GM23248 (cell line): ENCODE results near the gene ROM1. TPM values are rescaled to one million over a fixed set of nuclear protein-coding genes. Genes with fewer than 3 reads are reported as not detected.
A peak's percentile ranks its signal among the peaks of the same experiment; 100 is the strongest.
"Not testable (repeated sequence)": the region's sequence is repeated elsewhere in the genome, so short reads cannot be mapped to it uniquely, and the experiment has no call there.

Experiments
- DNase-seq: peaks from one replicate; pipeline ENCODE4 v3.0.0-alpha.2; 2015
- H2AFZ ChIP-seq: fragments of 200-600 bp; sonication (generic); 2 replicates; pipeline ENCODE4 v1.6.1; 2016; ENCODE audit warnings: antibody characterized with exemption
- H3F3A ChIP-seq: fragments of 200-600 bp; sonication (generic); 2 replicates; pipeline ENCODE4 v1.6.1; 2016; ENCODE audit warnings: mild to moderate bottlenecking, antibody characterized with exemption, mixed run types; ENCODE audit not compliant: insufficient read depth
- H3K27ac ChIP-seq: fragments of 200-600 bp; sonication (generic); 2 replicates; pipeline ENCODE4 v1.5.1; 2016; ENCODE audit warnings: mild to moderate bottlenecking
- H3K27me3 ChIP-seq: fragments of 200-600 bp; sonication (generic); replicated peaks from 2 replicates; pipeline ENCODE4 v1.6.1; 2016; ENCODE audit warnings: mild to moderate bottlenecking; ENCODE audit not compliant: insufficient read depth
- H3K36me3 ChIP-seq: fragments of 200-600 bp; sonication (generic); 2 replicates; pipeline ENCODE4 v1.6.1; 2016; ENCODE audit warnings: low read depth, mild to moderate bottlenecking
- H3K4me1 ChIP-seq: fragments of 200-600 bp; sonication (generic); 2 replicates; pipeline ENCODE4 v1.6.1; 2016; ENCODE audit warnings: mild to moderate bottlenecking; ENCODE audit not compliant: insufficient read depth
- H3K4me2 ChIP-seq: fragments of 200-600 bp; sonication (generic); one replicate; pipeline ENCODE4 v1.6.1; 2016; ENCODE audit warnings: mild to moderate bottlenecking; ENCODE audit not compliant: unreplicated experiment
- H3K4me3 ChIP-seq: fragments of 200-600 bp; sonication (generic); 2 replicates; pipeline ENCODE4 v1.5.1; 2016; ENCODE audit warnings: mild to moderate bottlenecking
- H3K79me2 ChIP-seq: fragments of 200-600 bp; sonication (generic); 2 replicates; pipeline ENCODE4 v1.6.1; 2016; ENCODE audit warnings: mild to moderate bottlenecking; ENCODE audit not compliant: insufficient read depth
- H3K9ac ChIP-seq: fragments of 200-600 bp; sonication (generic); 2 replicates; pipeline ENCODE4 v1.6.1; 2016; ENCODE audit warnings: mild to moderate bottlenecking
- H3K9me2 ChIP-seq: fragments of 200-600 bp; sonication (generic); 2 replicates; pipeline ENCODE4 v1.6.1; 2016; ENCODE audit warnings: mixed run types, mild to moderate bottlenecking, moderate library complexity; ENCODE audit not compliant: insufficient read depth
- H3K9me3 ChIP-seq: fragments of 200-600 bp; sonication (generic); one replicate; pipeline ENCODE4 v1.6.1; 2017; ENCODE audit warnings: low read depth
- H4K20me1 ChIP-seq: fragments of 200-600 bp; sonication (generic); 2 replicates; pipeline ENCODE4 v1.6.0; 2016; ENCODE audit not compliant: insufficient read depth
- EZH2 ChIP-seq: fragments of 200-600 bp; sonication (generic); IDR thresholded peaks from 2 replicates; pipeline ENCODE4 v1.6.1; 2018; ENCODE audit warnings: antibody characterized with exemption, mild to moderate bottlenecking; ENCODE audit not compliant: insufficient read depth, poor library complexity, severe bottlenecking
- EZH2phosphoT487 ChIP-seq: fragments of 200-600 bp; sonication (generic); IDR thresholded peaks from 2 replicates; pipeline ENCODE4 v1.6.1; 2018; ENCODE audit warnings: antibody characterized with exemption, moderate library complexity, mild to moderate bottlenecking, low read depth; ENCODE audit not compliant: insufficient read depth
- WGBS, 2 experiments: methylation state at CpG; one replicate each; pipeline ENCODE4 v1.1.6; 2015 to 2017; ENCODE audit warnings: low lambda C conversion rate in 2 of 2, low coverage in 1 of 2; ENCODE audit errors: missing lambda C conversion rate in 2 of 2; 5-methylcytosine and 5-hydroxymethylcytosine counted together
- in situ Hi-C: fragments of 300-500 bp; cut with MboI; formaldehyde crosslinking; loops from 2 replicates; pipeline ENCODE4 v1.15.0; 2020
- polyA plus RNA-seq: library from polyadenylated mRNA; unstranded; fragments of >200 nt; fragmentation: Nextera tagmentation; extraction: Ambion mirVana; gene quantifications from 2 replicates; pipeline ENCODE4 v1.2.1, GENCODE V29; 2016
- total RNA-seq: library from RNA; depleted of rRNA; stranded (reverse); fragments of >200 nt; shearing (Covaris generic); gene quantifications from 2 replicates; pipeline ENCODE4 v1.2.3, GENCODE V29; 2014

The ROM1 gene
- total and polyA plus RNA-seq, 2 experiments from 2014 or later: 5.4 to 6.5 TPM

- WGBS, 2 experiments: 79 to 81% methylated on average over 7 of the region's 7 CpGs
- in situ Hi-C loops: no loop called here
- H3K9ac ChIP-seq: no peak overlapping the region
- no peak overlapping the region for H2AFZ ChIP-seq
- no peaks in the 10 kb centered on the region for H3K9me3 ChIP-seq
- peaks cover 33% of the 10 kb centered on the region for H3K79me2 ChIP-seq
- H3K27ac ChIP-seq: no peak overlapping the region
- H3K36me3 ChIP-seq: no peaks in the 10 kb centered on the region
- no peak overlapping the region for H3K4me2 ChIP-seq
- no peak for TF ChIP-seq EZH2
- TF ChIP-seq EZH2phosphoT487: no peak
- H3K27me3 ChIP-seq: no peaks in the 10 kb centered on the region
- no peaks in the 10 kb centered on the region for H4K20me1 ChIP-seq
- peaks cover 12% of the 10 kb centered on the region for H3K4me1 ChIP-seq
- no peak for DNase-seq
- no peak overlapping the region for H3K4me3 ChIP-seq
- H3F3A ChIP-seq: peaks cover 10% of the 10 kb centered on the region
- H3K9me2 ChIP-seq: no peaks in the 10 kb centered on the region
Observed at GRCh38 chr11:62615521-62615920, 2.5 kb downstream of the ROM1 start.

- H4K20me1 ChIP-seq, H3K36me3 ChIP-seq, in situ Hi-C loops, H3K27me3 ChIP-seq, DNase-seq, H3K4me3 ChIP-seq, H3K9me3 ChIP-seq, H3K9me2 ChIP-seq, H3K4me2 ChIP-seq, H3K9ac ChIP-seq, H3K27ac ChIP-seq, H2AFZ ChIP-seq: not testable (repeated sequence)
- peaks cover 14% of the 10 kb centered on the region; the same call in 1 of the 2 replicates for H3K4me1 ChIP-seq
- H3F3A ChIP-seq: peaks cover 20% of the 10 kb centered on the region
- peaks cover 29% of the 10 kb centered on the region for H3K79me2 ChIP-seq
- 91 to 93% methylated on average over 13 to 14 of the region's 14 CpGs for WGBS, 2 experiments
Observed at GRCh38 chr11:62616957-62617356, 3.9 kb downstream of the ROM1 start.

GRCh38 chr11:62621027-62621566 lies 8.0 kb downstream of the ROM1 start:
- DNase-seq: no peak
- Histone ChIP-seq H3K4me2 (peak overlapping the region; percentile 90), H3K79me2 (peaks cover 29% of the 10 kb centered on the region), H2AFZ (peak overlapping the region; percentile 84), H3K36me3 (peaks cover 6% of the 10 kb centered on the region; the same call in 1 of the 2 replicates), H3K4me3 (peak overlapping the region; percentile 90), H3K4me1 (peaks cover 18% of the 10 kb centered on the region), H3K27me3 (no peaks in the 10 kb centered on the region), H3F3A (peaks cover 50% of the 10 kb centered on the region), H3K27ac (peak overlapping the region; percentile 98), H3K9ac (peak overlapping the region; percentile 81), H4K20me1 (no peaks in the 10 kb centered on the region), H3K9me2 (no peaks in the 10 kb centered on the region), H3K9me3 (no peaks in the 10 kb centered on the region)
- in situ Hi-C loops: no loop called here
- 28% methylated on average over 8 of the region's 8 CpGs for WGBS, 2 experiments
- no peak for TF ChIP-seq EZH2phosphoT487
- no peak for TF ChIP-seq EZH2

GRCh38 chr11:62621567-62622470 lies 8.8 kb downstream of the ROM1 start, which contains the start of gene B3GAT3:
B3GAT3 (minus strand) TSS chr11:62621986; CDS start chr11:62621947, 39 bp downstream.
- Histone ChIP-seq H3K36me3 (peaks cover 12% of the 10 kb centered on the region; the same call in 1 of the 2 replicates), H3K27me3 (no peaks in the 10 kb centered on the region), H3K4me3 (peak within 1 kb of the TSS; percentile 90), H3K4me1 (peaks cover 18% of the 10 kb centered on the region), H3K9ac (peak within 1 kb of the TSS; percentile 81), H3K27ac (peak within 1 kb of the TSS; percentile 98), H2AFZ (peak within 1 kb of the TSS; percentile 84), H3K4me2 (peak within 1 kb of the TSS; percentile 90), H4K20me1 (no peaks in the 10 kb centered on the region), H3K9me2 (no peaks in the 10 kb centered on the region), H3F3A (peaks cover 57% of the 10 kb centered on the region), H3K9me3 (no peaks in the 10 kb centered on the region), H3K79me2 (peaks cover 29% of the 10 kb centered on the region)
- in situ Hi-C loops: no loop called here
- TF ChIP-seq EZH2: no peak
- no peak for TF ChIP-seq EZH2phosphoT487
- WGBS, 2 experiments: 2 to 3% methylated on average over 58 to 65 of the region's 77 CpGs
- DNase-seq: peak; percentile 99
